Astrocyte (in vitro differentiated cells and primary cell): Measurements from ENCODE around the gene EGFL8. TPM values are rescaled to one million over a fixed set of nuclear protein-coding genes. Genes with fewer than 3 reads are reported as not detected.
A peak's percentile ranks its signal among the peaks of the same experiment; 100 is the strongest.

Experiments used
- DNase-seq: peaks from one replicate; pipeline ENCODE4 v3.0.0-alpha.2; 2010; ENCODE audit warnings: low read depth
- FAIRE-seq: peaks from 2 replicates; lab custom pipeline; 2011; peaks lifted over from hg19 to GRCh38; lab: Jason Lieb, UNC
- H2AFZ ChIP-seq: 2 replicates; pipeline ENCODE4 v1.6.0; 2012; ENCODE audit warnings: low read depth, low read length, inconsistent platforms
- H3K27ac ChIP-seq: 2 replicates; pipeline ENCODE4 v1.5.1; 2011; ENCODE audit warnings: low read depth, low read length, inconsistent platforms
- H3K27me3 ChIP-seq: 2 replicates; pipeline ENCODE4 v1.6.0; 2011; ENCODE audit warnings: low read length, inconsistent platforms; ENCODE audit not compliant: insufficient read depth
- H3K36me3 ChIP-seq: 2 replicates; pipeline ENCODE4 v1.5.1; 2011; ENCODE audit warnings: low read length, inconsistent platforms; ENCODE audit not compliant: insufficient read depth
- H3K4me1 ChIP-seq: 2 replicates; pipeline ENCODE4 v1.5.1; 2011; ENCODE audit warnings: low read length, inconsistent platforms; ENCODE audit not compliant: insufficient read depth
- H3K4me2 ChIP-seq: 2 replicates; pipeline ENCODE4 v1.6.0; 2012; ENCODE audit warnings: low read length, inconsistent platforms
- H3K4me3 ChIP-seq: 2 replicates; pipeline ENCODE4 v1.5.1; 2011; ENCODE audit warnings: low read depth, mild to moderate bottlenecking, low read length, inconsistent platforms; ENCODE audit not compliant: insufficient read depth
- H3K79me2 ChIP-seq: 2 replicates; pipeline ENCODE4 v1.6.0; 2012; ENCODE audit warnings: mild to moderate bottlenecking, low read length, inconsistent platforms; ENCODE audit not compliant: insufficient read depth
- H3K9ac ChIP-seq: 2 replicates; pipeline ENCODE4 v1.6.0; 2012; ENCODE audit warnings: mild to moderate bottlenecking, low read length, inconsistent platforms
- H3K9me3 ChIP-seq: 2 replicates; pipeline ENCODE4 v1.5.1; 2012; ENCODE audit warnings: low read depth, mild to moderate bottlenecking, low read length, inconsistent platforms; ENCODE audit not compliant: insufficient read depth
- H4K20me1 ChIP-seq: 2 replicates; pipeline ENCODE4 v1.6.0; 2012; ENCODE audit warnings: low read length, inconsistent platforms; ENCODE audit not compliant: insufficient read depth
- H3K27ac Mint-ChIP-seq: one replicate; pipeline ENCODE4 v1.8.0; 2021; ENCODE audit warnings: mild to moderate bottlenecking, mixed read lengths; ENCODE audit not compliant: unreplicated experiment
- H3K27me3 Mint-ChIP-seq: one replicate; pipeline ENCODE4 v1.8.0; 2021; ENCODE audit warnings: low read depth, mixed read lengths; ENCODE audit not compliant: unreplicated experiment
- H3K36me3 Mint-ChIP-seq: one replicate; pipeline ENCODE4 v1.8.0; 2021; ENCODE audit warnings: low read depth, mixed read lengths; ENCODE audit not compliant: unreplicated experiment
- H3K4me1 Mint-ChIP-seq: one replicate; pipeline ENCODE4 v1.8.0; 2021; ENCODE audit warnings: low read depth, mixed read lengths; ENCODE audit not compliant: unreplicated experiment
- H3K4me3 Mint-ChIP-seq: one replicate; pipeline ENCODE4 v1.8.0; 2021; ENCODE audit warnings: mild to moderate bottlenecking, moderate library complexity, mixed read lengths; ENCODE audit not compliant: unreplicated experiment
- H3K9me3 Mint-ChIP-seq: one replicate; pipeline ENCODE4 v1.8.0; 2021; ENCODE audit warnings: mild to moderate bottlenecking, mixed read lengths; ENCODE audit not compliant: unreplicated experiment
- CTCF ChIP-seq: IDR thresholded peaks from 2 replicates; pipeline ENCODE4 v1.5.1; 2011; ENCODE audit warnings: low read depth, mild to moderate bottlenecking, inconsistent platforms, low read length, moderate library complexity; ENCODE audit not compliant: insufficient read depth
- EZH2 ChIP-seq: IDR thresholded peaks from 2 replicates; pipeline ENCODE4 v1.6.1; 2012; ENCODE audit warnings: mild to moderate bottlenecking, low read length, inconsistent platforms; ENCODE audit not compliant: insufficient read depth
- total RNA-seq: library from RNA; stranded (reverse); gene quantifications from 2 replicates; pipeline ENCODE4 v1.2.1, GENCODE V29; 2021

The EGFL8 gene
- total RNA-seq, 1 donor from 2014 or later: 13.3 TPM

- Histone ChIP-seq H2AFZ (no peak overlapping the region), H3K27ac (no peak overlapping the region), H3K4me2 (no peak overlapping the region), H3K9ac (no peak overlapping the region), H3K36me3 (peaks cover 12% of the 10 kb centered on the region), H3K4me1 (peaks cover 13% of the 10 kb centered on the region), H3K27me3 (no peaks in the 10 kb centered on the region), H3K4me3 (no peak overlapping the region), H3K9me3 (no peaks in the 10 kb centered on the region), H4K20me1 (peaks cover 10% of the 10 kb centered on the region), H3K79me2 (peaks cover 4% of the 10 kb centered on the region)
- TF ChIP-seq EZH2 (no peak), CTCF (no peak)
- no peak for DNase-seq
- H3K4me1 Mint-ChIP-seq: peaks cover 13% of the 10 kb centered on the region
- H3K4me3 Mint-ChIP-seq: no peak overlapping the region
- peaks cover 2% of the 10 kb centered on the region for H3K9me3 Mint-ChIP-seq
- peaks cover 35% of the 10 kb centered on the region for H3K36me3 Mint-ChIP-seq
- no peak for FAIRE-seq
- H3K27ac Mint-ChIP-seq: no peak overlapping the region
- H3K27me3 Mint-ChIP-seq: no peaks in the 10 kb centered on the region
Measured at GRCh38 chr6:32166411-32167061, 2.1 kb downstream of the EGFL8 start.

- Mint-ChIP-seq H3K27me3 (no peaks in the 10 kb centered on the region), H3K4me1 (peaks cover 13% of the 10 kb centered on the region), H3K27ac (no peak overlapping the region), H3K4me3 (no peak overlapping the region), H3K9me3 (peaks cover 2% of the 10 kb centered on the region), H3K36me3 (peaks cover 37% of the 10 kb centered on the region)
- Histone ChIP-seq H3K9me3 (no peaks in the 10 kb centered on the region), H3K4me1 (peaks cover 13% of the 10 kb centered on the region), H3K9ac (no peak overlapping the region), H3K4me2 (no peak overlapping the region), H4K20me1 (peaks cover 12% of the 10 kb centered on the region), H3K27me3 (no peaks in the 10 kb centered on the region), H3K36me3 (peaks cover 12% of the 10 kb centered on the region), H3K79me2 (peaks cover 4% of the 10 kb centered on the region), H2AFZ (no peak overlapping the region), H3K4me3 (no peak overlapping the region), H3K27ac (no peak overlapping the region)
- DNase-seq: no peak
- TF ChIP-seq CTCF: no peak
- no peak for FAIRE-seq
Measured at GRCh38 chr6:32167154-32167760, 2.9 kb downstream of the EGFL8 start.

- Histone ChIP-seq H3K4me1 (peaks cover 13% of the 10 kb centered on the region), H3K27ac (no peak overlapping the region), H3K4me2 (no peak overlapping the region), H4K20me1 (peaks cover 16% of the 10 kb centered on the region), H3K27me3 (no peaks in the 10 kb centered on the region), H2AFZ (no peak overlapping the region), H3K36me3 (peaks cover 12% of the 10 kb centered on the region), H3K79me2 (peaks cover 9% of the 10 kb centered on the region), H3K9ac (no peak overlapping the region), H3K4me3 (no peak overlapping the region), H3K9me3 (no peaks in the 10 kb centered on the region)
- TF ChIP-seq EZH2: no peak
- no peak for TF ChIP-seq CTCF
- peak overlapping the region; percentile 41 for H3K27ac Mint-ChIP-seq
- DNase-seq (no peak), FAIRE-seq (no peak)
- H3K9me3 Mint-ChIP-seq: peaks cover 2% of the 10 kb centered on the region
- peak overlapping the region; percentile 9 for H3K4me3 Mint-ChIP-seq
- peaks cover 16% of the 10 kb centered on the region for H3K4me1 Mint-ChIP-seq
- H3K36me3 Mint-ChIP-seq: peaks cover 33% of the 10 kb centered on the region
- H3K27me3 Mint-ChIP-seq: no peaks in the 10 kb centered on the region
Measured at GRCh38 chr6:32167761-32168262, 3.4 kb downstream of the EGFL8 start.
